ENCODE results near the gene FOXO3. TPM values are rescaled to one million over a fixed set of nuclear protein-coding genes. Genes with fewer than 3 reads are reported as not detected.

Gene FOXO3
- total RNA-seq, 2 donors from 2014 or later: 33.4 to 61.7 TPM

DNA sequence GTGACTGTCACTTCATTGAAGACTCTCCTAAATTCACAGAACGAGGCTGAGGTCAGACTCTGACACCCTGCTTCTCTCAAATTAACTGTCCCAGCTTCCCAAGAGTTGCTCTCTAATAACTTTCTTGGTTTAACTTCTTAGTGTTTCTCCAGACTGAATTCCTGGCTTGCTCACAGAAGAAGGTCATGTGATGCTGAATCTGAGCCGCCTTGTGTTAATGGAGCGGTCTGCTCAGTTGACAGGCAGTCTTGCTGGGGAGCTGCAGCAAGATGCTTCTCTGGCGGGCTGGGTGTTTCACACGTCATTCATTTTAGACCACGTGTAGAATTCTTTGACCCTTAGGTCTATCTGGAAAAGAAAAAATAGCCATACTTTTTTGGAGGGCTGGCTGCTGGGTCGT is 107.3 kb downstream of the FOXO3 start:
- intact Hi-C loops (cut with DNase I): no loop called here
- H3K9me3 ChIP-seq: no peaks in the 10 kb centered on the region
- no peak overlapping the region for H3K4me3 ChIP-seq
- no peak overlapping the region for H3K27ac ChIP-seq
- H3K27me3 ChIP-seq: no peaks in the 10 kb centered on the region
- TF ChIP-seq, protein P1, sequence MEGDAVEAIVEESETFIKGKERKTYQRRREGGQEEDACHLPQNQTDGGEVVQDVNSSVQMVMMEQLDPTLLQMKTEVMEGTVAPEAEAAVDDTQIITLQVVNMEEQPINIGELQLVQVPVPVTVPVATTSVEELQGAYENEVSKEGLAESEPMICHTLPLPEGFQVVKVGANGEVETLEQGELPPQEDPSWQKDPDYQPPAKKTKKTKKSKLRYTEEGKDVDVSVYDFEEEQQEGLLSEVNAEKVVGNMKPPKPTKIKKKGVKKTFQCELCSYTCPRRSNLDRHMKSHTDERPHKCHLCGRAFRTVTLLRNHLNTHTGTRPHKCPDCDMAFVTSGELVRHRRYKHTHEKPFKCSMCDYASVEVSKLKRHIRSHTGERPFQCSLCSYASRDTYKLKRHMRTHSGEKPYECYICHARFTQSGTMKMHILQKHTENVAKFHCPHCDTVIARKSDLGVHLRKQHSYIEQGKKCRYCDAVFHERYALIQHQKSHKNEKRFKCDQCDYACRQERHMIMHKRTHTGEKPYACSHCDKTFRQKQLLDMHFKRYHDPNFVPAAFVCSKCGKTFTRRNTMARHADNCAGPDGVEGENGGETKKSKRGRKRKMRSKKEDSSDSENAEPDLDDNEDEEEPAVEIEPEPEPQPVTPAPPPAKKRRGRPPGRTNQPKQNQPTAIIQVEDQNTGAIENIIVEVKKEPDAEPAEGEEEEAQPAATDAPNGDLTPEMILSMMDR (IDR thresholded peaks at IDR 0.05): no peak
- H3K9ac ChIP-seq (ENCODE audit: low read depth in 2 of 2, low read length in 2 of 2): no peak overlapping the region
- H3K4me1 ChIP-seq: peaks cover 4% of the 10 kb centered on the region
- no peaks in the 10 kb centered on the region for H3K36me3 ChIP-seq
- no peak for DNase-seq

DNA sequence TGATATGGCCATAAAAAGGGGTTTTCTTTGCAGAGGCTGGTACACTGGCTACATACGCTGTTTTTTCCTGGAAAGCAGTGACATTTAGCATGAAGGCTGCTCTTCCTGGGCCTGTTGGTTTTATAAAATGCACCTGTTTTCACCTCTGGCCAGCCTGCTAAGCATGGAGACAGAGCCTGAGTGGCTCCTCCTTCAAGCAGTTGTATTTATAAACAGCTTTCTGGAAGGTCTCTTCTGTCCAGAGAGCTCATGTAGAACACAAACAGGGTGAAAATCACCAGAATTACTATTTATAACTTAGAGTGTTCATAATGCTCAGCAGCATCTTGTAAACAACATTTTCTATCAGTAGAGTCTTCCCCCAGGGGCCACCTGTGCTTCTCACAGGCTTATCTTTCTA is 109.0 kb downstream of the FOXO3 start:
- Histone ChIP-seq H3K4me1 (peaks cover 7% of the 10 kb centered on the region), H3K27me3 (no peaks in the 10 kb centered on the region), H3K9me3 (no peaks in the 10 kb centered on the region), H3K36me3 (no peaks in the 10 kb centered on the region), H3K27ac (no peak overlapping the region), H3K9ac (ENCODE audit: low read depth in 2 of 2, low read length in 2 of 2) (no peak overlapping the region), H3K4me3 (no peak overlapping the region)
- DNase-seq: no peak
- intact Hi-C loops (cut with DNase I): no loop called here
- TF ChIP-seq, protein P1 (IDR thresholded peaks at IDR 0.05): no peak

DNA sequence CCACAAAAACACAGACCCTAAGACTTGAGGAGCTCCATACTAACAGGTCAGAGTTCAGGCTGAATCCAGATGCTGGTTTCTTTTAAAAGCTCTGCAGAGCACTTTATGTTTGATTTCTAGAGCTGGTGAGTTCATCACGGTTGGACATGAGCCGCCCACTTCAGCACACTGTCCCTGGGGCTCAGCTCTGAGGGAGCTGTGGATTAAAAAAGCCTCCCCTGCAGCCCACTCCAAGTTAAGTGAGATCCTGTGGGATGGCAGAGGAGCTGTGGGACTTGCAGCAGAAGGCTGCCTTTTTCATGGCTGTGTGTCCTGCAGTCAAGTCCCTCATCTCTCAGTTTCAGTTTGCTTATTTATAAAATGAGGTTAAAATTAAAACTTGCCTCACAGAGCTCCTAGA is 110.5 kb downstream of the FOXO3 start:
- Histone ChIP-seq H3K9me3 (no peaks in the 10 kb centered on the region), H3K4me1 (peaks cover 14% of the 10 kb centered on the region), H3K27me3 (no peaks in the 10 kb centered on the region), H3K9ac (ENCODE audit: low read depth in 2 of 2, low read length in 2 of 2) (no peak overlapping the region), H3K27ac (no peak overlapping the region), H3K36me3 (no peaks in the 10 kb centered on the region), H3K4me3 (no peak overlapping the region)
- DNase-seq: no peak
- TF ChIP-seq, protein P1 (IDR thresholded peaks at IDR 0.05): no peak
- intact Hi-C loops (cut with DNase I): no loop called here

DNA sequence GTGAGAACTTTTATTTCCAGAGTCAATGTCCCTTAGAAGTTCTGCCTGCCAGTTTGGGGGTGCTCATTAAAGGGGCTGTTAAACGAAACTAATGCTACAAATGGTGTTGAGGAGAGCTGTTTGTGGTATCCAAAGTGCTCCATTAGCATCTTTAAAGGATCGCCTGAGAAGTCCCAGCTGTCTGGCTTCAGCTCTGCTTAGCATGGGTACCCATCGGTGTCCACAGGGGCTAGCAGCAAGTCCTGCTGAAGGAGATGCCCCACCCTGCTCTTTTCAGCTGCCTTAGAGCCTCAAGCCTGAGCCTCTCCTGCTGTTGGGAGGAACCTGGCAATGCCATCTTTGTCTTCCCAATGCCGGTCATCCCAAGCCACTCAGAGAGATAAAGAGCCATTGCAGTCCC is 111.1 kb downstream of the FOXO3 start:
- Histone ChIP-seq H3K27ac (no peak overlapping the region), H3K9ac (ENCODE audit: low read depth in 2 of 2, low read length in 2 of 2) (no peak overlapping the region), H3K9me3 (no peaks in the 10 kb centered on the region), H3K4me3 (no peak overlapping the region), H3K27me3 (no peaks in the 10 kb centered on the region), H3K4me1 (peaks cover 20% of the 10 kb centered on the region), H3K36me3 (no peaks in the 10 kb centered on the region)
- no peak for DNase-seq
- intact Hi-C loops (cut with DNase I): no loop called here
- TF ChIP-seq, protein P1 (IDR thresholded peaks at IDR 0.05): no peak

DNA sequence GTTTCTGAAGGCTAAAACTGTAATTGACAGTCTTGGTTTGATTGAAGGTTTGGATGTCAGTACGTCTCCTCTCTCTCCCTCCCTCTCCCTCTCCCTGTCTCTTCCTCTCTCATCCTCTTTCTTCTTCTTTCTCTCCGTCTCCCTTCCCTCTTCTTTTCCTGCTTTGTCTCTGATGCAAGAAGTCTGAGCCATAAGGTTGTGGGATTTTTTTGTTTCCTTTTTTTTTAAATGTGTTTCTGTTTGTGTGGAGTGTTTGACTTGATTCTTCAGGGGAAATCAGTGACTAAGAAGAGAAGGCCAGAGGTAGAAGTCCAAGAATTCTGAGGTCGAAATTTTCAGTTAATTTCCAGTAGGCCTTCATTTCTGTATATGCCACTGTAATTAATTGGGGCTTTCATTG is 111.9 kb downstream of the FOXO3 start:
- Histone ChIP-seq H3K36me3 (no peaks in the 10 kb centered on the region), H3K9me3 (no peaks in the 10 kb centered on the region), H3K27ac (no peak overlapping the region), H3K4me1 (peaks cover 22% of the 10 kb centered on the region), H3K9ac (ENCODE audit: low read depth in 2 of 2, low read length in 2 of 2) (no peak overlapping the region), H3K4me3 (no peak overlapping the region), H3K27me3 (no peaks in the 10 kb centered on the region)
- intact Hi-C loops (cut with DNase I): no loop called here
- DNase-seq: no peak
- TF ChIP-seq, protein P1 (IDR thresholded peaks at IDR 0.05): no peak

DNA sequence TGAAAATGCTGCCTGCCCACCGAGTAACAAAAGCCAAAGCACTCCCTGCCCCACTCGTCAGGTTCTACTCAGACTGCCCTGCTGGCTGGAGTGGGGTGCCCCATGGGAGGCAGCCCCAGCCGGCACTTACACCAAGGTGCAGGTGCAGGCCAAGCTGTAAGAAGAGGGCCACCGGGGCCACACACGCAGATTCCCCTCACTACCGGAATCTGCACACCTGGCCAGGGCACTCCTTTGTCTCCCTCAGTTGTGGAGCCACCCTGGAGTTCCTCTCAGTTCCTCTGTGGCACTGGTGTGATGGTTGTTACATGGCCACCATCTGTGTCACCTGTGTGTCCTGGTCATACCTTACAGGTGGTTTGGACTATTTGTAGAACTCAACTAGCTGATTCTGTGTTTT is 112.4 kb downstream of the FOXO3 start:
- DNase-seq: no peak

More for the DNA sequence above, 112.4 kb downstream of the FOXO3 start:
- no peak overlapping the region for H3K4me3 ChIP-seq
- H3K27me3 ChIP-seq: no peaks in the 10 kb centered on the region
- H3K9me3 ChIP-seq: no peaks in the 10 kb centered on the region
- intact Hi-C loops (cut with DNase I): no loop called here
- peaks cover 22% of the 10 kb centered on the region for H3K4me1 ChIP-seq
- H3K36me3 ChIP-seq: no peaks in the 10 kb centered on the region
- H3K27ac ChIP-seq: peak overlapping the region; percentile 41
- TF ChIP-seq, protein P1 (IDR thresholded peaks at IDR 0.05): no peak
- no peak overlapping the region for H3K9ac ChIP-seq (ENCODE audit: low read depth in 2 of 2, low read length in 2 of 2)
